Measurements from ENCODE around the gene CERS3.

- TF ChIP-seq CTCF (IDR thresholded peaks at IDR 0.05; ENCODE audit: insufficient read depth, low read length) (no peak), POLR2AphosphoS5 (IDR thresholded peaks at IDR 0.05; ENCODE audit: low read depth) (no peak)
Measured at GRCh38 chr15:100457201-100457600, 71.5 kb downstream of the CERS3 start.

Data from HL-60 (cell line).